Bronchial epithelial cell (primary cell): Measurements from ENCODE around the gene RAPGEF4. TPM values are rescaled to one million over a fixed set of nuclear protein-coding genes. Genes with fewer than 3 reads are reported as not detected.
A peak's percentile ranks its signal among the peaks of the same experiment; 100 is the strongest.

ENCODE experiments used
- DNase-seq: peaks from one replicate; pipeline ENCODE4 v3.0.0-alpha.2; 2010; ENCODE audit warnings: low read depth
- FAIRE-seq: peaks from 2 replicates; lab custom pipeline; 2011; peaks lifted over from hg19 to GRCh38; lab: Jason Lieb, UNC
- H3K27me3 ChIP-seq: 2 replicates; pipeline ENCODE4 v1.5.1; 2011; ENCODE audit warnings: low read length; ENCODE audit not compliant: control insufficient read depth, insufficient read depth
- H3K36me3 ChIP-seq: 2 replicates; pipeline ENCODE4 v1.5.1; 2011; ENCODE audit warnings: low read length; ENCODE audit not compliant: control insufficient read depth, insufficient read depth
- H3K4me3 ChIP-seq: 2 replicates; pipeline ENCODE4 v1.5.1; 2011; ENCODE audit warnings: mild to moderate bottlenecking, low read depth, low read length, control low read depth
- CTCF ChIP-seq: IDR thresholded peaks from 2 replicates; pipeline ENCODE4 v1.5.1; 2011; ENCODE audit warnings: mild to moderate bottlenecking, moderate library complexity, low read length, control low read depth, inconsistent platforms; ENCODE audit not compliant: insufficient read depth, severe bottlenecking
- total RNA-seq: library from RNA; depleted of rRNA; stranded (reverse); fragments of >200 nt; gene quantifications from 2 replicates; pipeline ENCODE4 v1.2.1, GENCODE V29; 2014

RAPGEF4 gene
- total RNA-seq, 1 donor from 2014 or later = 0.26 TPM

DNA sequence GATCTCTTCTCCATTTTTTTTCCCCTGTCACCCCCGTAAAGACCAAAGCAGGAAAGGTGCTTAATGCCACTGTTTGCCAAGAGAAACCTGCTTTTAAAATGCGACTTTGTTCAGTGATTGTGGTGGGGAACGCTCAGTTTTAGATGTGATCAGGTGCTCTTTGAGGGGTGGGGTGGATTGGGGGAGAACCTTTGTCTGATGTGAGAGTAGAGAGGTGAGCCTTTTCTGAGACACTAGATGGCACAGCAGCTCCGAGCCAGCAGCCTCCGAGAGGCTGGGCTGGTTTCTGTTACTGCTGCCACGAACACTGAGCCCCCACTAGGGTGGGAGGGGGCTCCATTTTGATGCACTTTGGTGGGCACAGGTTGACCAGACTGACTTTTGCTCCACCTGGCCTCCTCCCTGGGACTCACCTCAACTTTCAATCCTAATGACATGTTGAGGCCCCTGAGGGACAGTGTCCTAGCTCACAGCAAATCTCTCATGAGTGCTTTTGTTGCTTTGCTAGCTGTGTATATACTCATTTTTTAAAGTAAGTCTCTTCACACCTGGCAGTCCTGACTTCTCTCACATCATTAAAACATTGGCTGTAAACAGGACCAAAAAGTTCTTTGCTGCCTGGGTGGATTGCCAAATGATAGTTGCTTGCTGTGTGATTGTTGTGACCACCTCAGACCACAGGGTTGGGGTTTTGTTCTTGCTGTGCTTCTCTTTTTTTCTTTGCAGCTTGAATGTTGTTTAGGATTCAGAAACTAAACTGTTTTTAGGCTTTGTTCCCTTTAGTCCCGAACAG is 241.8 kb downstream of the RAPGEF4 start:
- no peak for FAIRE-seq
- Histone ChIP-seq H3K27me3 (peaks cover 2% of the 10 kb centered on the region), H3K36me3 (no peaks in the 10 kb centered on the region), H3K4me3 (no peak overlapping the region)
- no peak for DNase-seq
- peak; percentile 8 for TF ChIP-seq CTCF

DNA sequence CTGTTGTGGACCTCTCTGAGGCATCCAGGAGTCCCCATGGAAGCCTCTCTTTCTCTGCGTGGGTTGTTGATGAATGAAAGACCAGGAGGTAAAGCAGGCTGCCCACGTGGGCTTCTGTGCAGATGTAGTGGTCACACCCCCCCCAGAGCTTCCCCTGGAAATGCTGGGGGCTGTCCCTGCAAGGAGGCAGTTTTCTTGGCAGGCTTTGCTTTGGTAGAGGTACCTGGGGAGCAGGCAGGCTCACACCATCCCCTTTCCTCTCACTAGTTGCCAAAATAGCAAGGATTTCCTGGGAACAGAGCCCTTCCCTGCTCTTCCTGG is 242.4 kb downstream of the RAPGEF4 start:
- no peaks in the 10 kb centered on the region for H3K36me3 ChIP-seq
- no peak overlapping the region for H3K4me3 ChIP-seq
- FAIRE-seq (no peak), DNase-seq (no peak)
- TF ChIP-seq CTCF = no peak
- H3K27me3 ChIP-seq = peaks cover 2% of the 10 kb centered on the region

DNA sequence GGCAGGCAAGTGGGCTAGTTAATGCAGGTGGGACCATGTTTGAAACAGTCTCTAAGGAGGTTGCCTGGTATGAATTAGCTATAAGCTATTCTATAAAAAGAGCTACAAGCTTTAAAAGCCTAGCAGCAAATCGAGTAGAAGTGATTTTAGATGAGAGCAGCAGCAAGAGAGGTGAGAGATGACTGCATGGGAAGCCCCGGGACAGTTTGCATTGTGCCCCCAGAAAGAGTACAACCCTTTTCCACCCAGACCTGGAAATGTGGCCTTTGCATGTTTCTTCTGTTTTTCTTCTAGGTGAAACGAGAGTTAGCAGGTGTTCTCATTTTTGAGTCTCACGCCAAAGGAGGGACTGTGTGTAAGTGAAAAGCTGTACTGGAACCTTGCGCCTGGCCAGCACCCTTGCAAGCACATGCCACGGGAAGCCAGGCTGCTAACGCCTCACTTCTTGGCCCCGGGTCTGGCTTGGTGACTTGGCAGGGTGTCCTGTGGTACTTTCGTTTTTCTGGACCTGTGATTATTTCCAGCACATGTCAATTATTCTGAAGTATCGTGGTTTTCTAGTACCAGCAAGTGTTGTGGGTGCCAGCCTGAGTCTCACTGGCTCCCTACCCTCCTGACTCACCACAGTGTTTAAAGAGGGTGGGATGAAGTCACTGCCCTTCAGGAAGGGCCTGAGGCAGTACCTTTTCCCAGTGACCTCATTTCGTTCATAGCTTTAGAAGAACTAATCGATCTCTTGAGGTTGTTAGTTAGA is 249.7 kb downstream of the RAPGEF4 start:
- no peak for TF ChIP-seq CTCF
- DNase-seq = peak; percentile 97
- Histone ChIP-seq H3K4me3 (no peak overlapping the region), H3K27me3 (peaks cover 2% of the 10 kb centered on the region), H3K36me3 (no peaks in the 10 kb centered on the region)
- peak; percentile 70 for FAIRE-seq

GRCh38 chr2:172986040-172986439 is 250.4 kb downstream of the RAPGEF4 start:
- FAIRE-seq (no peak), DNase-seq (peak; percentile 57)

GRCh38 chr2:172988728-172989127 is 253.1 kb downstream of the RAPGEF4 start:
- no peaks in the 10 kb centered on the region for H3K36me3 ChIP-seq
- no peak for TF ChIP-seq CTCF
- no peaks in the 10 kb centered on the region for H3K27me3 ChIP-seq
- H3K4me3 ChIP-seq = no peak overlapping the region
- DNase-seq (no peak), FAIRE-seq (no peak)

More at GRCh38 chr2:172986040-172986439, 250.4 kb downstream of the RAPGEF4 start:
- Histone ChIP-seq H3K4me3 (no peak overlapping the region), H3K36me3 (no peaks in the 10 kb centered on the region), H3K27me3 (no peaks in the 10 kb centered on the region)
- no peak for TF ChIP-seq CTCF
